Activated naive CD4-positive, alpha-beta T cell treated with anti-CD3 and anti-CD28 coated beads, Interleukin-2, amount 50 U/mL, for 24 hours (primary cell): Measurements from ENCODE around the gene ADAM29.
"Not testable (repeated sequence)": the region's sequence is repeated elsewhere in the genome, so short reads cannot be mapped to it uniquely, and the experiment has no call there.

ENCODE experiments used
- H3K27ac Mint-ChIP-seq: one replicate; pipeline ENCODE4 v1.8.0; 2021; ENCODE audit warnings: mild to moderate bottlenecking, mixed read lengths
- H3K27me3 Mint-ChIP-seq: one replicate; pipeline ENCODE4 v1.8.0; 2021; ENCODE audit warnings: mixed read lengths
- H3K36me3 Mint-ChIP-seq: one replicate; pipeline ENCODE4 v1.8.0; 2021; ENCODE audit warnings: mixed read lengths
- H3K4me1 Mint-ChIP-seq: one replicate; pipeline ENCODE4 v1.8.0; 2021; ENCODE audit warnings: mixed read lengths
- H3K4me3 Mint-ChIP-seq: one replicate; pipeline ENCODE4 v1.8.0; 2021; ENCODE audit warnings: mild to moderate bottlenecking, mixed read lengths
- H3K9me3 Mint-ChIP-seq: one replicate; pipeline ENCODE4 v1.8.0; 2021; ENCODE audit warnings: mixed read lengths

Gene ADAM29

GRCh38 chr4:174929346-174929745 is 11.2 kb downstream of the ADAM29 start:
- H3K27me3 Mint-ChIP-seq = no peaks in the 10 kb centered on the region
- no peaks in the 10 kb centered on the region for H3K9me3 Mint-ChIP-seq
- H3K4me1 Mint-ChIP-seq = no peaks in the 10 kb centered on the region
- H3K36me3 Mint-ChIP-seq = no peaks in the 10 kb centered on the region
- no peak overlapping the region for H3K27ac Mint-ChIP-seq
- H3K4me3 Mint-ChIP-seq = no peak overlapping the region

GRCh38 chr4:174930895-174931294 is 12.7 kb downstream of the ADAM29 start:
- no peaks in the 10 kb centered on the region for H3K36me3 Mint-ChIP-seq
- no peak overlapping the region for H3K27ac Mint-ChIP-seq
- H3K4me3 Mint-ChIP-seq = no peak overlapping the region
- H3K27me3 Mint-ChIP-seq = no peaks in the 10 kb centered on the region
- no peaks in the 10 kb centered on the region for H3K4me1 Mint-ChIP-seq
- H3K9me3 Mint-ChIP-seq = no peaks in the 10 kb centered on the region

- Mint-ChIP-seq H3K27ac (no peak overlapping the region), H3K4me1 (no peaks in the 10 kb centered on the region), H3K36me3 (no peaks in the 10 kb centered on the region), H3K4me3 (no peak overlapping the region), H3K27me3 (no peaks in the 10 kb centered on the region), H3K9me3 (no peaks in the 10 kb centered on the region)
These were observed 14.9 kb downstream of the ADAM29 start for GRCh38 chr4:174933083-174933482.

- no peaks in the 10 kb centered on the region for H3K4me1 Mint-ChIP-seq
- no peaks in the 10 kb centered on the region for H3K27me3 Mint-ChIP-seq
- no peak overlapping the region for H3K27ac Mint-ChIP-seq
- H3K9me3 Mint-ChIP-seq = no peaks in the 10 kb centered on the region
- no peak overlapping the region for H3K4me3 Mint-ChIP-seq
- H3K36me3 Mint-ChIP-seq = no peaks in the 10 kb centered on the region
These were observed 16.2 kb downstream of the ADAM29 start for GRCh38 chr4:174934360-174934759.

GRCh38 chr4:174935607-174936006 is 17.4 kb downstream of the ADAM29 start:
- Mint-ChIP-seq H3K4me3 (no peak overlapping the region), H3K36me3 (no peaks in the 10 kb centered on the region), H3K27me3 (no peaks in the 10 kb centered on the region), H3K27ac (no peak overlapping the region), H3K4me1 (no peaks in the 10 kb centered on the region), H3K9me3 (no peaks in the 10 kb centered on the region)

- H3K36me3 Mint-ChIP-seq = no peaks in the 10 kb centered on the region
- H3K27ac Mint-ChIP-seq = no peak overlapping the region
- H3K4me3 Mint-ChIP-seq = no peak overlapping the region
- H3K9me3 Mint-ChIP-seq = no peaks in the 10 kb centered on the region
- no peaks in the 10 kb centered on the region for H3K27me3 Mint-ChIP-seq
- H3K4me1 Mint-ChIP-seq = no peaks in the 10 kb centered on the region
These were observed 21.8 kb downstream of the ADAM29 start for GRCh38 chr4:174940002-174940401.

GRCh38 chr4:174946246-174946645 is 28.1 kb downstream of the ADAM29 start:
- no peak overlapping the region for H3K4me3 Mint-ChIP-seq
- H3K9me3 Mint-ChIP-seq = peaks cover 23% of the 10 kb centered on the region
- H3K4me1 Mint-ChIP-seq = no peaks in the 10 kb centered on the region
- no peak overlapping the region for H3K27ac Mint-ChIP-seq
- no peaks in the 10 kb centered on the region for H3K36me3 Mint-ChIP-seq
- no peaks in the 10 kb centered on the region for H3K27me3 Mint-ChIP-seq

GRCh38 chr4:174948826-174949225 is 30.7 kb downstream of the ADAM29 start:
- Mint-ChIP-seq H3K9me3 (peaks cover 29% of the 10 kb centered on the region), H3K36me3 (no peaks in the 10 kb centered on the region), H3K27ac (no peak overlapping the region), H3K4me3 (no peak overlapping the region), H3K27me3 (no peaks in the 10 kb centered on the region), H3K4me1 (no peaks in the 10 kb centered on the region)

GRCh38 chr4:174972911-174973310 is 54.8 kb downstream of the ADAM29 start:
- Mint-ChIP-seq H3K27me3 (no peaks in the 10 kb centered on the region), H3K36me3 (no peaks in the 10 kb centered on the region), H3K9me3 (no peaks in the 10 kb centered on the region), H3K4me3 (no peak overlapping the region), H3K27ac (no peak overlapping the region), H3K4me1 (no peaks in the 10 kb centered on the region)

GRCh38 chr4:174973336-174973735 is 55.2 kb downstream of the ADAM29 start:
- Mint-ChIP-seq H3K4me3 (no peak overlapping the region), H3K27me3 (no peaks in the 10 kb centered on the region), H3K9me3 (no peaks in the 10 kb centered on the region), H3K4me1 (no peaks in the 10 kb centered on the region), H3K27ac (no peak overlapping the region), H3K36me3 (no peaks in the 10 kb centered on the region)

- Mint-ChIP-seq H3K27ac (no peak overlapping the region), H3K4me1 (no peaks in the 10 kb centered on the region), H3K36me3 (no peaks in the 10 kb centered on the region), H3K9me3 (peaks cover 18% of the 10 kb centered on the region), H3K4me3 (no peak overlapping the region), H3K27me3 (no peaks in the 10 kb centered on the region)
These were observed 65.1 kb downstream of the ADAM29 start for GRCh38 chr4:174983128-174983750.

GRCh38 chr4:174983870-174984269 is 65.7 kb downstream of the ADAM29 start:
- not testable (repeated sequence) for H3K27ac Mint-ChIP-seq, H3K27me3 Mint-ChIP-seq, H3K4me3 Mint-ChIP-seq, H3K36me3 Mint-ChIP-seq, H3K4me1 Mint-ChIP-seq
- peaks cover 15% of the 10 kb centered on the region for H3K9me3 Mint-ChIP-seq

- H3K4me3 Mint-ChIP-seq = no peak overlapping the region
- H3K9me3 Mint-ChIP-seq = peaks cover 6% of the 10 kb centered on the region
- H3K36me3 Mint-ChIP-seq = no peaks in the 10 kb centered on the region
- no peaks in the 10 kb centered on the region for H3K27me3 Mint-ChIP-seq
- no peaks in the 10 kb centered on the region for H3K4me1 Mint-ChIP-seq
- no peak overlapping the region for H3K27ac Mint-ChIP-seq
These were observed 71.6 kb downstream of the ADAM29 start for GRCh38 chr4:174989791-174990190.

- H3K4me3 Mint-ChIP-seq = no peak overlapping the region
- H3K27me3 Mint-ChIP-seq = no peaks in the 10 kb centered on the region
- no peaks in the 10 kb centered on the region for H3K36me3 Mint-ChIP-seq
- H3K4me1 Mint-ChIP-seq = no peaks in the 10 kb centered on the region
- peaks cover 5% of the 10 kb centered on the region for H3K9me3 Mint-ChIP-seq
- H3K27ac Mint-ChIP-seq = no peak overlapping the region
These were observed 75.8 kb downstream of the ADAM29 start for GRCh38 chr4:174993916-174994315.

- Mint-ChIP-seq H3K36me3 (no peaks in the 10 kb centered on the region), H3K4me3 (no peak overlapping the region), H3K4me1 (no peaks in the 10 kb centered on the region), H3K9me3 (peaks cover 5% of the 10 kb centered on the region), H3K27ac (no peak overlapping the region), H3K27me3 (no peaks in the 10 kb centered on the region)
These were observed 77.9 kb downstream of the ADAM29 start for GRCh38 chr4:174996079-174996478.

GRCh38 chr4:174999407-174999806 is 81.2 kb downstream of the ADAM29 start:
- no peak overlapping the region for H3K4me3 Mint-ChIP-seq
- no peak overlapping the region for H3K27ac Mint-ChIP-seq
- H3K9me3 Mint-ChIP-seq = peaks cover 9% of the 10 kb centered on the region
- H3K4me1 Mint-ChIP-seq = no peaks in the 10 kb centered on the region
- no peaks in the 10 kb centered on the region for H3K36me3 Mint-ChIP-seq
- no peaks in the 10 kb centered on the region for H3K27me3 Mint-ChIP-seq

- Mint-ChIP-seq H3K27ac (no peak overlapping the region), H3K36me3 (no peaks in the 10 kb centered on the region), H3K4me3 (no peak overlapping the region), H3K27me3 (no peaks in the 10 kb centered on the region), H3K9me3 (no peaks in the 10 kb centered on the region), H3K4me1 (no peaks in the 10 kb centered on the region)
These were observed 99.6 kb downstream of the ADAM29 start for GRCh38 chr4:175017751-175018150.
